Measurements from ENCODE around the gene IL17RD.

The IL17RD gene

GRCh38 chr3:57158813-57159738 lies 6.1 kb downstream of the IL17RD start:
- peak; percentile 24 to 61 (median 44) for DNase-seq

DNA sequence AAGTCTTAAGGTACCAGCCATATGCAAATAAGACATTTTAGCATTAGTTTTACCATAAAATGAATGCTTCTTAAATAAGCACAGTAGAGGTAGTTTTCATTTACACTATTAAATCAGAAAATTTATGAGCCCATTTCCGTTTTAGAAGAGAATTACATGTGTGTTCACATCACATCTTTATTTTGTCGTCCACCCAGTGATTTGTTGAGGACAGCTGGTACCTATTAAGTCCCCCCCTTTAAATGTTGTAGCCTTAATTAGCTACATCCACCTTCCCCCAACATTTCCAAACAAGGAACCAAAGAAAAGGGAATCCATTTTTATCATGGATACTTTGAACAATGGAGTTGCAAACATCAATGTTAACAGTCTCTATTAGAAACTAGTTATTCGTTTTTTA lies 6.8 kb downstream of the IL17RD start:
- no peak for DNase-seq

DNA sequence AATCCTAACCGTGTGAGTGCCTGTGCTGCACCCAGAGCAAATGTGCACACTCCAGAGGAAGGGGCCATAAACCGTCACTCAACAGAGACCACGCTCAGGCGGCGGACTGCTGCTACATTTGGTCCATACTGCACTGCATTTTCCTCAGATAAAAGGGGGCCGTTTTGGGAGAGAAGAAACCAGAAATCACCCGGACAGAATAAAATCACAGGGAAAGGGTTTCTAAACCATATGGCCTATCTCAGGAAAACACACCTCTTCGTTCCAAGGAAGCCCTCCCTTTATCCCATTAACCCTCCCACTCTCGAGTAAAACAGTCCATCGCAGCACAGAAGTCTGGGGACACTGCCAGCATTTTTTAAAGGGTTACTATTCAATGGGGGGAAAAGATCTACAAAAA lies 7.6 kb downstream of the IL17RD start:
- no peak for DNase-seq

DNA sequence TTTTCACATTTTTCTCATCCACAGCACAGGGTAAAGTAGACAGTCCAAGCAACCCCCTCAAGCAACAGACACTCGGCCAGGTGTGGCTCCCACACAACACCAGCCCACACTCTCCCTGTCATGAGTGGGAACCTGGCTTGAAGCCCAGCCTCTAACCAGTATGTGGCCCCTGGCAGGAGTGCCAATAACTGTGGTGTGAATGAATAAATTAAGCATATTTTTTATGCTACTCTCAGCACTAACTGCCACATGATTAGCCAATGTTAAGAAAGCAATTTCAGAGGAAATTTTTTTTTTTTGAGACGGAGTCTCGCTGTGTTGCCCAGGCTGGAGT lies 9.9 kb downstream of the IL17RD start:
- DNase-seq, result no peak

- no peak for DNase-seq
Measured at GRCh38 chr3:57154470-57155309, 10.5 kb downstream of the IL17RD start.

GRCh38 chr3:57152151-57153143 lies 12.7 kb downstream of the IL17RD start:
- DNase-seq, result no peak

DNA sequence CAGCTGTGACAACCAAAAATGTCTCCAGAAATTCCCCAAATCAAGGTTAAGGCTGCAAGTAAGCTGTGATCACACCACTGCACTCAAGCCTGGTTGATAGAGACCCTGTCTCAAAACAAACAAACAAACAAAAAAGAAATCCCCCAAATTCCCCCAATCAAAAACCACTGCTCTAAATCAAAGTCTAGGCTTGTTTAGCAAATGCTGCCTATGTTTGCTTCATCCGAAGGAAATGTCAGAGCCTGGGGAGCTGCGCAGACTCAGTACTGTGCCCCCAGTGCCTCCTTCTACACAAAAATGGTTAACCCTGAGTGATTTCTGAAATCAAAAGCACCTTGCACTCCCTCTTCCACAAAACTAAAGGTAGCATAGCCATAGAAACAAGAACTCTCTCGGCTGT lies 13.4 kb downstream of the IL17RD start:
- no peak for DNase-seq

GRCh38 chr3:57151021-57151449 lies 14.1 kb downstream of the IL17RD start:
- DNase-seq, result no peak

DNA sequence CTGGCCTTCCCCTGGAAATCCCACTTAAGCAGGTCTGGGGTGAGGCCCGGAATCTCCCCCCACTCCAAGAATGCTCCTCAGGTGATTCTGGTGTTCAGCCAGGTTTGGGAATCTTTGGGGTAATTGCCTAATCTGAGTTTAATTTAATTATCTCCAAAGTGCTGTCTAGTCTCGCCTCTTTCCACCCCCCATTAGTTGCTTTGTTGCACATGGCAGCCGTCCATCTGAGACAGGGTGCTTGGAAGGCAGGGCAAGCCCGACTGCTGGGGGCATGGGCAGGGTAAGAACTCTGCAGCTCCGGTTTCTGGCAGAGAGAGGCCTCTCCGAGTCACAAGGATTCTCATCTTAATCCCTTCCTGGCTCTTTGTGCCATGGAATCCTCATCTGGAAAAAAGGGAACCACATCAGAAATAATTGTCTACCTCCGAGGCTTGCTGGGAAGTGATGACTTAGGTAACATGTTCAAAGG lies 15.0 kb downstream of the IL17RD start:
- DNase-seq, result no peak

DNA sequence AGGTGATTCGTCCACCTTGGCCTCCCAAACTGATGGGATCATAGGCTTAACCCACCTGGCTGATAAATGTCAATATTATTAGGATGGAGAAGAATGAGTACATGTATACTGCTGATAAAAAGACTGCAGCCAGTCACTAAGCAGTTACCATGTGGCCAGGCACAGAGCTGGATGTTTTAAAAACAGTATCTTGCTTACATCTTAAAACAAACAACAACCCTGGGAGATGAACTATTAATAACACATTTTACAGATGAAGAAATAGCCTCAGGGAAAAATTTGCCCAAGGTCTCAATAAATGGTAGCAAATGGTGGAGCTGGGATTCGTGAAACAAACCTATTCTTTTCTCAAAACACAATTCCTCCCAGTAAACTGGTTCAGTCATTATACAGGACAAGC lies 18.1 kb downstream of the IL17RD start:
- DNase-seq, result no peak

DNA sequence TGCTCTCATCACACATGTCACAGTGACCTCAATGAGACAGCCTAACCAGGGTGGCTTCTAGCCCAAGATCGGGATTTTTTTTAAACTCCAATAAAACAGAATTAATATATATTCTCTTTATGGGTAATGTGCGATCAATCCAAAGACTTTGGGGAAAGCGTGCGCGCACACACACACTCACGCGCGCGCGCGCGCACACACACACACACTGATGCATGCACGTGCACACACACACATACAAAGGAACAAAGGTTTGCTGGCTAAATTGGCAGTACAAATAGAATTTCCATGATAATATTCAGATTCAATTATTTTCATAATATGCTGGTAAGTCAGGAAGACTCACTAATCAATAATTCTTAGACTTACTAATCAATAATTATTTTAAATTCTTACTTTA lies 19.3 kb downstream of the IL17RD start:
- no peak for DNase-seq

DNA sequence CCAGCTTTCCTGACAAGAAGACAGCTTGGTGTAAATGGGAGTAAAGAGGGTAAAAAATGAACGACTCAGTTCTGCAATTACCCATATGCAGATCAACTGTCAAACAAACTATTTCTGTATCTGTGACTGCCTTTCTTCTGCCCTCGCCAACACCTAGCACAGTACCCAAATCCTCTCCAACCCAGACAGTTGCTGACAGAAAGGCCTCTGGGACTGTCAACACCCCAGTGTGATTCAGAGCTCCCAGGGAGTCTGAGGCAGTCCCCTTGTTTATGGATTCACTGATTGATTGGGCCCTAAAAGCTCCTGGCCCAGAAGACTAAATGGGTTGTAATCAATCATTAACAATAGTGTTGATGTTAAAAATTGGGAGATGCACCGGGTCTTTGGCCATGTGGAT lies 20.2 kb downstream of the IL17RD start:
- no peak for DNase-seq

GRCh38 chr3:57143886-57144459 lies 21.2 kb downstream of the IL17RD start:
- DNase-seq, result no peak

DNA sequence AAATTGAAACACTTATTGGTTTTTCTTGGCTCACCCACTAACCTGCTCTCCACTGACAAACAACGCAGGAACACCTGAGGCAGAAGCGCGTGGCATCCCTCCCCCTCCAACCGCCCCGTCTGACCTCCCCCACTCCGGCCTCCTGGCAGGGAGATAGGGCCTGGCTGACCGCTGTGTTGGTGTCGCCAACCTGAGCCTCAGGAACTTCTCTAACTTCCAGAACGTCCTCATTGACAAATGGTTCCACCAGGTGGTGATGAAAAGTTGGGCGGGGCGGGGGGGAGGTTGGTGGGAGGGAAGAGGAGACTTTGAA lies 22.8 kb downstream of the IL17RD start:
- DNase-seq, result no peak

GRCh38 chr3:57141719-57142410 lies 23.3 kb downstream of the IL17RD start:
- DNase-seq, result peak in 2 of 4 experiments; percentile 17 to 20

DNA sequence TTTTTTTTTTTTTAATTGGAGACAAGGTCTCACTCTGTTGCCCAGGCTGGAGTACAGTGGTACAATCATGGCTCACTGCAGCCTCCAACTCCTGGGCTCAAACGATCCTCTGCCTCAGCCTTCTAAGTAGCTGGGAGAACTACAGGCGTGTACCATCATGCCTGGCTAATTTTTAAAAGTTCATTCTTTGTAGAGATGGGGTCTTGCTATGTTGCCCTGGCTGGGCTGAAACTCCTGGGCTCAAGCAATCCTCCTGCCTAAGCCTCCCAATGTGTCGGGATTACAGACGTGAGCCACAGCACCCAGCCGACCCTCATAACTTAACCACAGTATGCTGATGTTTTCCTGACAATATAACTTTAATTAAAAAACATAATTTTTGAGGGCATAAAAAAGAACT lies 24.3 kb downstream of the IL17RD start:
- DNase-seq, result no peak

- no peak for DNase-seq
Measured at GRCh38 chr3:57135964-57136719, 29.0 kb downstream of the IL17RD start.

DNA sequence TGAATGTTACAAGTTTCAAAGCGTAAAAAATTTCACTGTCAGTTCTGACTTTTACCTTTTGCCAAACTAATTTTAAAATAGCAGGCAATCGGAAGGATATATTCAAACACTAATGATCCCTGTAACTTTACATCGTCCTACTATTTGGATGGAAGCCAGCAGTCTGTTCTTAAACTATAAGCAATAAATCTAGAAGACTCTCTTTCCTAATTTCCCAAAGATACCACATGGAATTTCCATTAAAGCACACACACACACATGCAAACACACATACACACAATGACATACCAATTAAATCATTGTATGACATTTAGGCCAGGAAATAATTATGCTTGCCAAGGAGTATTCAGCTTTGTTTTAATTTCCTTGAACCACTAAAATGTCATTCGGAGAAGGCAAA lies 32.0 kb downstream of the IL17RD start:
- no peak for DNase-seq

GRCh38 chr3:57132674-57133073 lies 32.5 kb downstream of the IL17RD start:
- no peak for DNase-seq

GRCh38 chr3:57131210-57131588 lies 34.0 kb downstream of the IL17RD start:
- no peak for DNase-seq

All from suppressor macrophage (primary cell).